PFSK-1 (cell line): ENCODE results near the gene SLC28A1.

Experiments used
- FOXP2 ChIP-seq: optimal IDR thresholded peaks from 2 replicates; pipeline ENCODE3; 2011; ENCODE audit warnings: borderline replicate concordance, control low read depth, inconsistent platforms; ENCODE audit not compliant: insufficient read depth; ENCODE audit errors: extremely low read length, extremely low read depth
- POLR2AphosphoS5 ChIP-seq: IDR thresholded peaks from 2 replicates; pipeline ENCODE4 v1.6.1; 2012; ENCODE audit warnings: low read depth, mild to moderate bottlenecking, control low read depth, low read length, moderate library complexity
- SIN3A ChIP-seq: IDR thresholded peaks from 2 replicates; pipeline ENCODE4 v1.6.1; 2012; ENCODE audit warnings: mild to moderate bottlenecking, low read length, moderate library complexity, borderline replicate concordance; ENCODE audit not compliant: insufficient read depth
- TAF1 ChIP-seq: IDR thresholded peaks from 2 replicates; pipeline ENCODE4 v1.6.1; 2012; ENCODE audit warnings: low read length, control low read depth, borderline replicate concordance; ENCODE audit not compliant: insufficient read depth
- TF ChIP-seq, protein P1 (sequence below), 2 experiments: IDR thresholded peaks; 2 replicates each; pipeline versions ENCODE4 v1.6.1 to v1.8.0; 2011 to 2012; ENCODE audit warnings: low read depth in 2 of 2, low read length in 2 of 2, control low read depth in 1 of 2, inconsistent platforms in 1 of 2, mild to moderate bottlenecking in 1 of 2, moderate library complexity in 1 of 2; ENCODE audit not compliant: insufficient read depth in 1 of 2

Gene SLC28A1

GRCh38 chr15:84922530-84922929, 38.1 kb downstream of the SLC28A1 start:
- no peak for TF ChIP-seq FOXP2

DNA sequence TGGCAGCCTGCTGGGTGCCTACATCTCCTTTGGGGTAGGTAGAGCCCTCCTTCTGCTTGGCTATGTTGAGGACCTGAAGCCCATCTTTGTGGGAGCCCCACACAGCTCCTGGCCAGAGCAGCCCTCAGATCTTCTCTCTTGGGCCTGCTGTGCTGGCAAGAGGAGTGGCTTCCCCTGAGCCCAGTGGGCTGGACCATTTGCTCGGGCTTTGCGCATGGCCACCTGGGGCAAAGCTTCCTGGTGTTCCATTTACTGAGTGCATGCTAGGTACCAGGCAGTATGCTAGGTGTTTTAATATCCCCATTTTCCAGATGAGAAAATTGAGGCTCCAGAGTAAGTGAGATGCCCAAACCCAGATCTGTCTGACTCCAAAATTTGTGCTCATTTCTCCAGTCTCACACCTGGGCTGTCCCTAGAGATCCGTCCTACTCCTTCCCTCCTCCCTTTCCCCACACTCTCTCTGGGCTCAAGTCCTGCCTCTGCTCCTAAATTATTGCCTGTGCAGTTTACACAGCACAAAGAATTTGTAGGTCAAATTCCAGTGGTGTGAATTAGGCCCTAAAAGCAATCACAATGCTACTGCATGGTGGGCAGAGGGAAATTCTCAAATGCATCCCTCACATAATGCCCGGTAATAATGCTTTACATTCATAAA, 39.7 kb downstream of the SLC28A1 start:
- TF ChIP-seq FOXP2 = no peak
- TF ChIP-seq, protein P1, sequence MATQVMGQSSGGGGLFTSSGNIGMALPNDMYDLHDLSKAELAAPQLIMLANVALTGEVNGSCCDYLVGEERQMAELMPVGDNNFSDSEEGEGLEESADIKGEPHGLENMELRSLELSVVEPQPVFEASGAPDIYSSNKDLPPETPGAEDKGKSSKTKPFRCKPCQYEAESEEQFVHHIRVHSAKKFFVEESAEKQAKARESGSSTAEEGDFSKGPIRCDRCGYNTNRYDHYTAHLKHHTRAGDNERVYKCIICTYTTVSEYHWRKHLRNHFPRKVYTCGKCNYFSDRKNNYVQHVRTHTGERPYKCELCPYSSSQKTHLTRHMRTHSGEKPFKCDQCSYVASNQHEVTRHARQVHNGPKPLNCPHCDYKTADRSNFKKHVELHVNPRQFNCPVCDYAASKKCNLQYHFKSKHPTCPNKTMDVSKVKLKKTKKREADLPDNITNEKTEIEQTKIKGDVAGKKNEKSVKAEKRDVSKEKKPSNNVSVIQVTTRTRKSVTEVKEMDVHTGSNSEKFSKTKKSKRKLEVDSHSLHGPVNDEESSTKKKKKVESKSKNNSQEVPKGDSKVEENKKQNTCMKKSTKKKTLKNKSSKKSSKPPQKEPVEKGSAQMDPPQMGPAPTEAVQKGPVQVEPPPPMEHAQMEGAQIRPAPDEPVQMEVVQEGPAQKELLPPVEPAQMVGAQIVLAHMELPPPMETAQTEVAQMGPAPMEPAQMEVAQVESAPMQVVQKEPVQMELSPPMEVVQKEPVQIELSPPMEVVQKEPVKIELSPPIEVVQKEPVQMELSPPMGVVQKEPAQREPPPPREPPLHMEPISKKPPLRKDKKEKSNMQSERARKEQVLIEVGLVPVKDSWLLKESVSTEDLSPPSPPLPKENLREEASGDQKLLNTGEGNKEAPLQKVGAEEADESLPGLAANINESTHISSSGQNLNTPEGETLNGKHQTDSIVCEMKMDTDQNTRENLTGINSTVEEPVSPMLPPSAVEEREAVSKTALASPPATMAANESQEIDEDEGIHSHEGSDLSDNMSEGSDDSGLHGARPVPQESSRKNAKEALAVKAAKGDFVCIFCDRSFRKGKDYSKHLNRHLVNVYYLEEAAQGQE (IDR thresholded peaks at IDR 0.05; ENCODE audit: insufficient read depth in 1 of 2, low read depth in 2 of 2, low read length in 2 of 2) = no peak
- no peak for TF ChIP-seq TAF1
- TF ChIP-seq SIN3A = no peak
- TF ChIP-seq POLR2AphosphoS5 = no peak

DNA sequence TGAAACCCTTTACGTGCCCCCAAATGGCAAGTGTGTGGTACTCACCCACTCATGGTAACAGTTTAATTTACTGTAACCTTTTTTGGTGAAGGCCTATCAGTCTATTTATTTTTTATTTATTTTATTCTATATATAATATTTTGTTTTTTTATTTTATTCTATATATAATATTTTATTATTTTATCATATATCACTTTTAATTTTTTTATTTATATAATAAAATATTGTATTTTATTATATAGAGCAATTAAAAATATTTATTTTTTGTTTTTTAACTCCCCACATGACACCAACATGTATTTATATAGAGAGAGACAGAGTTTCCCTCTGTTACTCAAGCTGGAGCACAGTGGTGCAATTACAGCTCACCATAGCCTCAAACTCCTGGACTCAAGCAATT, 41.4 kb downstream of the SLC28A1 start:
- TF ChIP-seq, protein P1 (IDR thresholded peaks at IDR 0.05; ENCODE audit: insufficient read depth in 1 of 2, low read depth in 2 of 2, low read length in 2 of 2) = no peak
- no peak for TF ChIP-seq POLR2AphosphoS5
- no peak for TF ChIP-seq TAF1
- no peak for TF ChIP-seq SIN3A
- no peak for TF ChIP-seq FOXP2

- no peak for TF ChIP-seq FOXP2
These were observed 42.2 kb downstream of the SLC28A1 start for GRCh38 chr15:84926491-84927230.

- no peak for TF ChIP-seq TAF1
- TF ChIP-seq POLR2AphosphoS5 = no peak
- TF ChIP-seq FOXP2 = no peak
- TF ChIP-seq SIN3A = no peak
- TF ChIP-seq, protein P1 (IDR thresholded peaks at IDR 0.05; ENCODE audit: insufficient read depth in 1 of 2, low read depth in 2 of 2, low read length in 2 of 2) = no peak
These were observed 44.3 kb downstream of the SLC28A1 start for GRCh38 chr15:84928843-84929168.

DNA sequence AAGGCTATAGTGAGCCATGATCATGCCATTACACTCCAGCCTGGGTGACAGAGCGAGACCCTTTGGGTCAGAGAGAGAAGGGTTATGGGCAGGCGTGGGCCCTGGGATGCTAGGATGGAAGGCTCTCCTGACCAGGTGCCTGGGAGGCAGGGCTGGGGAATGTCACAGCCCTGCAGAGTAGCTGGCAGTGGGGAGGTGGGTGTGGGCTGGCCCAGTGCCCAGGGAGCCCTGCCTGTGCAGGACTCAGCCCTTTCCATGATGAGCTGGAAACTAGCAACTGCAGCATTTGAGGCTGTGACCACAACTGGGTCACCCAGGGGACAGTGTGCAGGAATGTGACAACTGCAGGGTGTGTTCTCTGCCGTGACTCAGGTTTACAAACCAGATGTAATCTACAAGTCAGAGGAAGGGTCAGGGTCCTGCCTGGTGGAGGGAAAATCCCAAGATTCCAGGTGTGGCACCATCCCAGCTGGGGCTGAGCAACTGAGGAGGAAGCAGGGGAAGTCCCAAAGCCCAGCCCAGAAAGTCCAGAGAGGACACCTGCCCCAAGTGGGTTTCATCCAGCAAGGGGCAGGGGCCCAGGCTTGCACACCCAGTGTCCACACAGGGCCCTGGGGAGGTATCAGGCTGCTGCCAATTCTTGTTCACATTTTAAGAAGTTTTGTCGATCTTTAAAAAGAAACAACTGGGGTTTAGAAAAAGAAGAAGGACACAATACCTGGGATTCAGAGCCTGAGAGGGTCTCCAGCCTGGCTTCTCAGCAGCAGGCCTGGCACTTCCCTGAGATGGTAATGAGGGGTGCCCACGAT, 45.5 kb downstream of the SLC28A1 start:
- TF ChIP-seq TAF1 (no peak), SIN3A (no peak), FOXP2 (no peak), POLR2AphosphoS5 (no peak)
- TF ChIP-seq, protein P1 (IDR thresholded peaks at IDR 0.05; ENCODE audit: insufficient read depth in 1 of 2, low read depth in 2 of 2, low read length in 2 of 2) = no peak
